ENCODE results near the gene SOST.

The SOST gene

DNA sequence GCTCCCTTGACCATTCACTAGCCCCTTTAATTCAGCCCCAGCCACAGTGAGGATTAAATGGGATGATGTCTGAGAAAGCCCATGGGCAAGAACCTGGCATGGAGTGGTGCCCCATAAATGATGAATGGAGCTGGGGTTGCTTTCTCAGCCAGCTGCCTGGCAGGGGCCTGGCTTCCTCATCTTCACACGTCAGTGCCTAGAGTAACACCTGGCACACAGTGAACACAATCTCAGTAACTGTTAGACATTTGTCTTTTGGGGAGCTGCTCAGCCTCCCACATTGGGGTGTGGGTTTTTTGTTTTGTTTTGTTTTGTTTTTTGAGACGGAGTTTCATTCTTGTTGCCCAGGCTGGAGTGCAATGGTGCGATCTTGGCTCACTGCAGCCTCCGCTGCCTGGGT, 49.4 kb downstream of the SOST start:
- no peak for DNase-seq (ENCODE audit: low read depth in 2 of 2, low spot score in 1 of 2)

DNA sequence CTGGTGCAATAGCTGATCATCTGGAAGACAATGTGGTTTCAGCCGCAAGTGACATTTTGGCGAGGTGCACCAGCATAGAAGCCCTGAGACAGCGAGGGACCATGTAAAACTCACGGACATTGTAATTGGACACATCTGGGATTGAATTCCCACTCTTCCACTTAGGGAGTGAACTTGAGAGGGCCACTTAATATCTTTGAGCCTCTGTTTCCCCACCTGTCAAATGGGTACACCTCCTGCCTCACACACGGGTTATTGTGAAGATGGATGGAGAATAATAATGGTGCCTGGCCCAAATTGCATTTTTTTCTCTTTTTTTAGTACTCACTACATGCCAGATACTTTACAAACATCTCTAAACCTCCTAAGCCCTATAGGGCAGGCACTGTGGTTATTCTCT, 51.4 kb downstream of the SOST start:
- no peak for DNase-seq (ENCODE audit: low read depth in 2 of 2, low spot score in 1 of 2)

- no peak for DNase-seq (ENCODE audit: low read depth in 2 of 2, low spot score in 1 of 2)
These were observed 52.4 kb downstream of the SOST start for GRCh38 chr17:43706235-43706634.
